NCI-H1417 (cell line): ENCODE results near the gene ZNF462.

ENCODE experiments used
- DNase-seq, 3 experiments: peaks; one replicate each; lab custom pipeline; 2025; lab: John Stamatoyannopoulos, UW

Gene ZNF462

GRCh38 chr9:107007402-107007801, 144.4 kb downstream of the ZNF462 start:
- no peak for DNase-seq

GRCh38 chr9:107008011-107008410, 145.0 kb downstream of the ZNF462 start:
- no peak for DNase-seq

GRCh38 chr9:107008447-107008846, 145.5 kb downstream of the ZNF462 start:
- no peak for DNase-seq

GRCh38 chr9:107016383-107016782, 153.4 kb downstream of the ZNF462 start:
- DNase-seq, result peak in 1 of 3 experiments; percentile 75

GRCh38 chr9:107018861-107019545, 156.0 kb downstream of the ZNF462 start:
- DNase-seq, result no peak

GRCh38 chr9:107020040-107020530, 157.1 kb downstream of the ZNF462 start:
- DNase-seq, result peak in 1 of 3 experiments; percentile 56

- DNase-seq, result no peak
Observed at GRCh38 chr9:107024193-107024592, 161.2 kb downstream of the ZNF462 start.

GRCh38 chr9:107025260-107026035, 162.5 kb downstream of the ZNF462 start:
- peak in 2 of 3 experiments; percentile 33 to 81 for DNase-seq

GRCh38 chr9:107029146-107029545, 166.2 kb downstream of the ZNF462 start:
- DNase-seq, result no peak

- no peak for DNase-seq
Observed at GRCh38 chr9:107033966-107034365, 171.0 kb downstream of the ZNF462 start.

- no peak for DNase-seq
Observed at GRCh38 chr9:107034831-107035230, 171.9 kb downstream of the ZNF462 start.

GRCh38 chr9:107036367-107036766, 173.4 kb downstream of the ZNF462 start:
- DNase-seq, result peak in 2 of 3 experiments; percentile 8 to 55

- peak; percentile 32 to 82 (median 55) for DNase-seq
Observed at GRCh38 chr9:107039542-107039941, 176.6 kb downstream of the ZNF462 start.

- DNase-seq, result no peak
Observed at GRCh38 chr9:107042606-107043005, 179.6 kb downstream of the ZNF462 start.

GRCh38 chr9:107043886-107044285, 180.9 kb downstream of the ZNF462 start:
- peak in 1 of 3 experiments; percentile 12 for DNase-seq

GRCh38 chr9:107044872-107045271, 181.9 kb downstream of the ZNF462 start:
- DNase-seq, result peak in 1 of 3 experiments; percentile 19

GRCh38 chr9:107046692-107047091, 183.7 kb downstream of the ZNF462 start:
- DNase-seq, result no peak

- no peak for DNase-seq
Observed at GRCh38 chr9:107049046-107049802, 186.3 kb downstream of the ZNF462 start.

GRCh38 chr9:107049803-107050184, 186.8 kb downstream of the ZNF462 start:
- DNase-seq, result no peak

GRCh38 chr9:107051392-107051791, 188.4 kb downstream of the ZNF462 start:
- no peak for DNase-seq

- no peak for DNase-seq
Observed at GRCh38 chr9:107054146-107054545, 191.2 kb downstream of the ZNF462 start.

GRCh38 chr9:107059220-107059619, 196.3 kb downstream of the ZNF462 start:
- DNase-seq, result peak in 1 of 3 experiments; percentile 40
